ENCODE data around the gene CA6. TPM values are rescaled to one million over a fixed set of nuclear protein-coding genes. Genes with fewer than 3 reads are reported as not detected.

The CA6 gene
- polyA plus RNA-seq, 1 donor (not counting 4 experiments of a cell fraction or from before 2014, with no cell fraction given) = not detected

DNA sequence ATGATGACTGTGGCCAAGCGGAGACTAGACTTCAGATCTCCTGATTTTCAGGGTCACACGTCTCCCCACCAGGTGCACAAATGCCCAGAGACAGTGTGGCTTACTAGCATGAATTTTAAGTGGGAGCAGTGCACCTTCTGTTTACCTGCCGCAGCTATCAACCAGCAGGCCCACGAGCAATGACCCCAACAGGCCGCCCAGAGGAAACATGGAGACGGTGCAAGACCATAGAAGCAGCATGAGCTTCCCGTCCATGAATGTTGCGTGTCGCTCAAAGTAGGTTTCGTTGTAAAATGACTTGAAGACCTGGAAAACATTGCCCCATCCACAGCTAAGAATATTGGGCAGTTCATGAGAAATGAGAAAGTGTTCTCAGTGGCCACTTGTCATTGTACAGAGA lies 77.1 kb downstream of the CA6 start:
- Histone ChIP-seq H3K4me3 (ENCODE audit: control insufficient read depth in 2 of 3, extremely low read depth in 1 of 3, insufficient read depth in 2 of 3, low read depth in 1 of 3, low read length in 3 of 3) (no peak overlapping the region), H3K9me1 (ENCODE audit: control insufficient read depth, extremely low read depth, insufficient read depth, low read length) (no peaks in the 10 kb centered on the region), H3K36me3 (ENCODE audit: control insufficient read depth in 2 of 2, extremely low read depth in 1 of 2, insufficient read depth in 2 of 2, low read length in 2 of 2) (no peaks in the 10 kb centered on the region), H3K9ac (ENCODE audit: control insufficient read depth, extremely low read depth, insufficient read depth, low read length) (no peak overlapping the region), H4K20me1 (ENCODE audit: control insufficient read depth, extremely low read depth, insufficient read depth, low read length) (no peaks in the 10 kb centered on the region), H3K27me3 (ENCODE audit: control insufficient read depth, extremely low read depth, insufficient read depth, low read length) (no peaks in the 10 kb centered on the region), H2AFZ (ENCODE audit: control insufficient read depth, low read length) (no peak overlapping the region), H3K79me2 (ENCODE audit: control insufficient read depth, insufficient read depth, low read length) (no peaks in the 10 kb centered on the region), H3K4me1 (ENCODE audit: control insufficient read depth, extremely low read depth, insufficient read depth, low read length) (no peaks in the 10 kb centered on the region), H3K9me3 (ENCODE audit: control insufficient read depth, low read depth, low read length) (no peaks in the 10 kb centered on the region), H3K4me2 (ENCODE audit: control insufficient read depth, extremely low read depth, insufficient read depth, low read depth, low read length) (no peak overlapping the region), H3K27ac (ENCODE audit: control insufficient read depth, insufficient read depth, low read length) (no peak overlapping the region)
- dilution Hi-C loops (cut with MboI; ENCODE audit: extremely low pct_ligation_motif_present, low sequenced_read_pairs) = no loop called here
- DNase-seq (ENCODE audit: low read depth, low spot score) = no peak
- TF ChIP-seq EZH2 (IDR thresholded peaks at IDR 0.05; ENCODE audit: low read length) (no peak), CTCF (optimal IDR thresholded peaks at IDR 0.05 in 1 of 3, IDR thresholded peaks at IDR 0.05 in 1 of 3, conservative IDR thresholded peaks at IDR 0.05 in 1 of 3; ENCODE audit: extremely low read depth in 1 of 3, insufficient read depth in 2 of 3, low read length in 3 of 3) (no peak)
- FAIRE-seq = no peak

Small RNAs within 50 kb of the gene (small RNA-seq; reads per million reads assigned to genes)
- 0 reads per million in 3 experiments for gene AL139415.2 (ENCODE audit: insufficient read length in 3 of 3, low read depth in 3 of 3, low replicate concordance in 1 of 3)
- gene RN7SL451P (ENCODE audit: insufficient read length in 3 of 3, low read depth in 3 of 3, low replicate concordance in 1 of 3) = 0 reads per million in 3 experiments

Other genes starting within 250 kb of the CA6 start
- gene RERE, start 128.2 kb upstream of the CA6 start, polyA plus RNA-seq = 2.8 to 3.8 TPM (median 3.6 TPM) in 3 replicates
- gene ENO1, start 67.2 kb upstream of the CA6 start, polyA plus RNA-seq = 1,831 to 2,152 TPM (median 1,908 TPM) in 3 replicates
- not detected in 3 replicates for gene SLC2A7, start 80.6 kb downstream of the CA6 start, polyA plus RNA-seq
- gene SLC2A5, start 123.8 kb downstream of the CA6 start, polyA plus RNA-seq = 0.16 to 1.1 TPM (median 0.77 TPM) in 3 replicates
- gene GPR157, start 183.2 kb downstream of the CA6 start, polyA plus RNA-seq = 4.4 to 6.5 TPM (median 6.1 TPM) in 3 replicates

All from keratinocyte (primary cell).